ENCODE results near the gene ARFGEF2.
"Not testable (repeated sequence)": the region's sequence is repeated elsewhere in the genome, so short reads cannot be mapped to it uniquely, and the experiment has no call there.

ARFGEF2 gene

DNA sequence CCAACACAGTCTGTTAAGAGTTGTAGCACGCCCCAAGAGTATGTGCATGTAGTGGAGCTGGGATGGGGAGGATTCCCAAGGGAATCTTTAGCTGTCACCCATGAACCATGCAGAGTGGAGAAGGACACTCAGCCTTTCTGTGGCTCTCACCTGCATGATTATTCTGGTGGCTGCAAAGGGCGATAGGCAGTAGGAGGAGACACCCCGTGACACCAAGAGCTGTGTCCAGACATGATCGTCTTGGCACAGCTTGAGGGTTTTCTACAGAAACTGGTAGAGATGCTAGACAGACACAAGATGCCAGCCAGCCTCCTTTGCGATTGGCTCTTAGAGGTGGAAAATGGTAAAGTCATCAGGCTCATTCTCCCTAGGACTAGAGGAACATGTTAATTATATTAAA lies 121.5 kb downstream of the ARFGEF2 start:
- no peak overlapping the region for H3K4me3 Mint-ChIP-seq

DNA sequence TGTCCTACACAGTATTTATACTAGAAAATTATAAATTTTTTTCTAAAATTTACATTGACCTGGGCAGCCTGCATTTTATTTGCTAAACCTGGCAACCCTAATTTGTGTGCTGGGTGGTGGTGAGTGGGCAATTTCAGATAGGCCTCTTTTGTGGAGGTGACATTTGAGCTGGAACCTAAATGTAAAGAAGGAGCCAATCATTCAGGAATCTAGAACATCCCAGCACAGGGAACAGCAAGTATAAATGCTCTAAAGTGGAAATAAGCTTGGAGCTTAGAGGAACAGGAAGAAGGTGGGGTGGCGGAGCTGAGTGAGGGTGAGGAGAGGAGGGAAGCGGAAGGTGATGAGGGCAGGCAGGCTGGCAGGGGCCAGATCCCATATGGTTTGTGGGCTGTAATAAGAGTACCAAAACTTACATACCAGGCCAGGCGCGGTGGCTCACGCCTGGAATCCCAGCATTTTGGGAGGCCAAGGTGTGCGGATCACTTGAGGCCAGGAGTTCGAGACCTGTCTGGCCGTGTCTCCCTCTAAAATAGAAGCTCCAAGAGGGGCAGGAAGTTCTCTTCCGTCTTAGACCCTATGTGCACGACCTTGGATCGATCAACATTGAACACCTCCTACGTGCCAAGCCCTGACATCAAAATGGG lies 124.1 kb downstream of the ARFGEF2 start:
- ATAC-seq (replicated peaks) (peak in 1 of 2 donors; percentile 2), DNase-seq (no peak)
- peaks cover 11 to 19% of the 10 kb centered on the region in 2 donors for H3K36me3 Mint-ChIP-seq

More for the DNA sequence above, 121.5 kb downstream of the ARFGEF2 start:
- H3K27ac Mint-ChIP-seq: no peak overlapping the region
- H3K27me3 Mint-ChIP-seq: no peaks in the 10 kb centered on the region
- no peak for DNase-seq
- H3K9me3 Mint-ChIP-seq: no peaks in the 10 kb centered on the region
- peaks cover 14 to 16% of the 10 kb centered on the region in 2 donors for H3K36me3 Mint-ChIP-seq
- no peak for ATAC-seq (replicated peaks)
- peaks cover 15 to 28% of the 10 kb centered on the region in 2 donors for H3K4me1 Mint-ChIP-seq

DNA sequence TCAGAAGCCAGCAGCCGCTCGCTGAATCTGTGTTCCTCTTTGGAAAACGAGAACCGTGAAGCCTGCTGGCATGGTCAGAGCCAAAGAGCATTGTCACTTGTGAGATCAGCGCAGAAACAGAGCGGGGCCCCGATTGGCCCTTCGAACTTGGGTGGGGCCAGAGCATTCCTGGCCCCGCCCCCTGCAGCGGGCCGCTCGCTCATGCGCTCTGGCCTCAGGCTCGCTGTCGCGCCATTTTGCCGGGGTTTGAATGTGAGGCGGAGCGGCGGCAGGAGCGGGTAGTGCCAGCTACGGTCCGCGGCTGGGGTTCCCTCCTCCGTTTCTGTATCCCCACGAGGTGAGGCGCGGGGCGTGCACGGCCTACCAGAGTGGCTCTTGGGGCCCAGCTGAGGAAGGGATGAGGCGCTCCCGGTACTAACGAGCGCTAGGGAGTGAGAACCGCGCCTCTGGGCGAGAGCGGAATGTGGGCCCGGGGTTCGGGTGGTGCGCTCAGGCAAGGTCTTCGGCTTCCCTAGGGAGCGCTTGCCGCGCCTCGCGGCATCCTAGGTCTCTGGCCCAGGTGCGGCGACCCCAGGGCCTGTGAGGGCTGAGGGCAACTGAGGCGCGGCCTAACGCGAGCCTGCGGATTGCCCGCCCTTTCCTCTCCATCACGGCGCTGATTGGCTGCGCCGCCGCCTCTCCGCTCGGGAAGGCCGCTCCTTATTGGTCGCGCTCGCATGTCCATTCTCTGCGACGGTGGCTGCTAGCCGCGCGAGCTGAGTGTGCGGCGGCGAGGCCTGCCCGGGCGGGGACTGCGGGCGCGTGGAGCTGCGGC lies 124.8 kb downstream of the ARFGEF2 start, which contains the start of gene CSE1L:
CSE1L (plus strand) TSS at position 226 of the 814 bp plus-strand sequence. CDS start 12,152 bp downstream, outside the sequence.
- H3K4me3 Mint-ChIP-seq: peak within 1 kb of the TSS; percentile 99 to 100
- peak within 1 kb of the TSS; percentile 100 for H3K27ac Mint-ChIP-seq
- ATAC-seq (replicated peaks) (peak; percentile 90 to 91), DNase-seq (peak; percentile 93)
- H3K36me3 Mint-ChIP-seq: peaks cover 12 to 24% of the 10 kb centered on the region in 2 donors
- H3K27me3 Mint-ChIP-seq: no peaks in the 10 kb centered on the region
- peaks cover 17 to 42% of the 10 kb centered on the region in 2 donors for H3K4me1 Mint-ChIP-seq
- no peaks in the 10 kb centered on the region for H3K9me3 Mint-ChIP-seq

More for the DNA sequence above, 124.1 kb downstream of the ARFGEF2 start:
- Mint-ChIP-seq H3K27me3 (no peaks in the 10 kb centered on the region), H3K9me3 (no peaks in the 10 kb centered on the region), H3K4me1 (peaks cover 16 to 35% of the 10 kb centered on the region in 2 donors), H3K4me3 (peak overlapping the region; percentile 99 to 100), H3K27ac (peak overlapping the region; percentile 100)

DNA sequence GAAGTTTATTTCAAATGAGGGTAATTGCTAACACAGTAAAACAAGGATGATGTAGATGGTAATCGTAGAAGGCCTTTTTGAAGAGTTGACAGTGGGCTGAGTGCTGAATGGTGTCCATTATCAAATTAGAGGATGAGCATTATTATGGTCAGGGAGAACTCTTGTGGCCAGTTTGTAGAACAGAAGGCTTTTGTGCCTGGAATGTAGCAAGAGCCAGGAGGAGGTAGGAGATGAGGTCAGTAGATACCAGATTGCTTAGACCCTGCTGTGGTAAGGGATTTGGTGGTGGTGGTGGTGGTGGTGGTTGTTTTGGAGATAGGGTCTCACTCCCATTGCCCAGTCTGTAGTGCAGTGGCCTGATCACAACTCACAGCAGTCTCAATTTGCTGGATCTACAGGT lies 130.8 kb downstream of the ARFGEF2 start:
- DNase-seq (no peak), ATAC-seq (replicated peaks) (no peak)
- Mint-ChIP-seq H3K4me1 (peaks cover 27 to 61% of the 10 kb centered on the region in 2 donors), H3K27me3 (no peaks in the 10 kb centered on the region), H3K36me3 (peaks cover 14 to 39% of the 10 kb centered on the region in 2 donors), H3K27ac (peak overlapping the region; percentile 69), H3K9me3 (no peaks in the 10 kb centered on the region), H3K4me3 (peak overlapping the region in 1 of 2 donors; percentile 47)

DNA sequence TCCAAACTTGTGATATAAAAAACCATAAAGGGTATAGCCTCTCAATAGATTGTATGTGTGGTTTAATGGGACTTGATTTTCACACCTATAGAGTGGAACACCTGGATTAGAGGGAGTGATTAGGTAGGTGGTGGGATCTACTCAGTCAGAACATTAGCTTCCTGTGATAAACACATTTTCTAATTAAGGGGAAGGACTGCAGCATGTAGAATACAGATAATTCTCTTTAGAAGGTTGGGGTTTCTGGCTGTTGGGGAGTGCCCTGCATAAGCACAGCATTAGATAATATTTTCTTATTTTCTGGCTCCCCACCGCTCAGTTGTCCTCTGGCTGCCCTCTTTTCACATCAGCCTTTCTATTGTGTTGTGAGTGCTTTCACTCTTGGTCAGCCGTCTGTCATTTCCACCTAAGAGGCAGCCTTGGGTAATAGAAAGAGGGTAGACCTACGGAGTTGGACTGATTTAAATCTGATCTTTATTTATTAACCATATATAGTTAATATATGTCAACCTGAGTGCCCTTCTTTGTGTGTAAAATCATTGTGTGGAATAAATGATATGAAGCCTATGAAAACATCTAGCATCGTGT lies 132.6 kb downstream of the ARFGEF2 start:
- DNase-seq (no peak), ATAC-seq (replicated peaks) (peak in 1 of 2 donors; percentile 53)
- peaks cover 10 to 24% of the 10 kb centered on the region in 2 donors for H3K36me3 Mint-ChIP-seq
- H3K27me3 Mint-ChIP-seq: no peaks in the 10 kb centered on the region
- H3K27ac Mint-ChIP-seq: no peak overlapping the region
- no peaks in the 10 kb centered on the region for H3K9me3 Mint-ChIP-seq
- peaks cover 17 to 47% of the 10 kb centered on the region in 2 donors for H3K4me1 Mint-ChIP-seq
- H3K4me3 Mint-ChIP-seq: no peak overlapping the region

DNA sequence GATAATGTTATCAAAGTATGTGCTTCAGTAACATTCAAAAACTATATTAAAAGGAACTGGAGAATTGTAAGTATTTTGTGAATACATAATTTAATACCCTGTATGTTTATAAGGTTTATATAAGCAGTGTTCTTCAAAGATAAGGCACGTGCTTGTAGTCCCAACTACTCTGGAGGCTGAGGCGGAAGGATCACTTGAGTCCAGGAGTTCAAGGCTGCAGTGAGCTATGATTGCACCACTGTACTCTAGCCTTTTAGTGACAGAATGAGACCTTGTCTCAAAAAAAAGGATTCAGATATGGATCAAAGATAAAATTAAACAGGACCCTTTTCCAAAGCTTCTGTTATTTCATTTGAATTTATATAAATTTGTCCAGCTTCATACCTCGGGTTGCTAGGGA lies 141.8 kb downstream of the ARFGEF2 start:
- H3K4me1 Mint-ChIP-seq: peaks cover 0 to 1% of the 10 kb centered on the region in 2 donors
- H3K27ac Mint-ChIP-seq: no peak overlapping the region

DNA sequence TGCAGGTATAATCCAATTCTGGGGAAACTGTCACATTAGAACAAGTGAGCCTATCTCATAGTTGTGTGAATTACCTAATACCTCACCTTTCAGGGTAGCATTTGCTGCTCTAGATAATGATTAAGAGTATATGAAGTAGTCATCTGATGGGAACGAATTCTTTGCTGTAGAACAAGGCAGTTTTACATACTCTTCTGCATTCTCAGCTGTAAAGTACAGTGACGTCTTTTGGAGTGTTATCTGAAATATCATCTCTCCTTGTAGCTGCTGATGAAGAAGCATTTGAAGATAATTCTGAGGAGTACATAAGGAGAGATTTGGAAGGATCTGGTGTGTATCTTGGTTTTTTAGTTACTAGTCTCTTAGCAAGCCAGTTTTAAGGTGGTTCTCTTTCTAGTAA lies 153.0 kb downstream of the ARFGEF2 start:
- Mint-ChIP-seq H3K27ac (no peak overlapping the region), H3K36me3 (peaks cover 16 to 35% of the 10 kb centered on the region in 2 donors), H3K27me3 (no peaks in the 10 kb centered on the region), H3K4me3 (no peak overlapping the region), H3K9me3 (no peaks in the 10 kb centered on the region), H3K4me1 (peaks cover 2 to 5% of the 10 kb centered on the region in 2 donors)
- no peak for DNase-seq
- ATAC-seq (replicated peaks): no peak

More for the DNA sequence above, 141.8 kb downstream of the ARFGEF2 start:
- DNase-seq (no peak), ATAC-seq (replicated peaks) (no peak)
- Mint-ChIP-seq H3K9me3 (no peaks in the 10 kb centered on the region), H3K4me3 (no peak overlapping the region), H3K36me3 (peaks cover 13 to 25% of the 10 kb centered on the region in 2 donors), H3K27me3 (no peaks in the 10 kb centered on the region)

DNA sequence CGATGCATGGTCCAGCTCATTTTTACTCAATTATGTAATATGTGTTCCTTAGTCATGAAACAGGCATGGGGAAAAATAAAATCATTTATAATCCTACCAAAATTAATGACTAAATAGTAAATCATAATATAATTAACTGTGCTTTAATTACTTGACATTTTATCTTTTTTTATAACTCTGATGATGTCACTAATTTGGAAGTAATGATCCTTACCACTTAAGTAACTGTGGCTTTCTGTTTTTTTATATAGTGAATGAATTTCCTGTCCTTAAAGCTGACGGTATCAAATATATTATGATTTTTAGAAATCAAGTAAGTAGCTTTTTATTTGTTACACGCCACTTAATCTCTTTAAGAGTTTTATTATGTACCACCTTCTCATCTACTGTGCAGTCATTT lies 156.8 kb downstream of the ARFGEF2 start:
- H3K27ac Mint-ChIP-seq: no peak overlapping the region
- peaks cover 23 to 42% of the 10 kb centered on the region in 2 donors for H3K36me3 Mint-ChIP-seq
- no peak overlapping the region for H3K4me3 Mint-ChIP-seq

DNA sequence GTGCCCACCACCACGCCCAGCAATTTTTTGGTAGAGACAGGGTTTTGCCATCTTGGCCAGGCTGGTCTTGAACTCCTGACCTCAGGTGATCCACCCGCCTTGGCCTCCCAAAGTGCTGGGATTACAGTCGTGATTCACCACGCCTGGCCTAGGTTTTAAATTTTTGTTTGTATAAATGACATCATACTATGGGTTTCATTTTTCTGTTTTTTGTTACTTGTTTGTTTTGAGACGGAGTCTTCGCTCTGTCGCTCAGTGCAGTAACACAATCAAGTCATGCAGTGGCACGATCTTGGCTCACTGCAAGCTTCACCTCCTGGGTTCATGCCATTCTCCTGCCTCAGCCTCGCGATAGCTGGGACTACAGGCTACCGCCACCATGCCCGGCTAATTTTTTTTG lies 160.8 kb downstream of the ARFGEF2 start:
- not testable (repeated sequence) for H3K27ac Mint-ChIP-seq; H3K9me3 Mint-ChIP-seq; H3K27me3 Mint-ChIP-seq; ATAC-seq (replicated peaks); H3K4me1 Mint-ChIP-seq; DNase-seq; H3K4me3 Mint-ChIP-seq
- peaks cover 27 to 35% of the 10 kb centered on the region in 2 donors for H3K36me3 Mint-ChIP-seq

More for the DNA sequence above, 156.8 kb downstream of the ARFGEF2 start:
- no peaks in the 10 kb centered on the region for H3K27me3 Mint-ChIP-seq
- no peak for ATAC-seq (replicated peaks)
- H3K9me3 Mint-ChIP-seq: no peaks in the 10 kb centered on the region
- peaks cover 2 to 5% of the 10 kb centered on the region in 2 donors for H3K4me1 Mint-ChIP-seq
- no peak for DNase-seq

Measured in stimulated activated naive B cell treated with anti-CD40 and anti-IgM and Interleukin-4, amounts not matched to agents 10 μg/mL and 1 μg/mL and 100 μg/mL, for 72 hours (primary cell).